AG04450 (cell line): ENCODE data around the gene BLID. TPM values are rescaled to one million over a fixed set of nuclear protein-coding genes. Genes with fewer than 3 reads are reported as not detected.

ENCODE experiments used
- CTCF ChIA-PET: fragments of 300-600, 350-600 bp; formaldehyde crosslinking; extraction: SDS; loops from one replicate; lab custom pipeline; 2022; ENCODE audit warnings: antibody characterized with exemption, inconsistent platforms; lab: Charles Lee
- POLR2A ChIA-PET: fragments of 350-600 bp; formaldehyde crosslinking; extraction: SDS; loops from one replicate; lab custom pipeline; 2021; ENCODE audit warnings: antibody characterized with exemption, inconsistent platforms; lab: Yijun Ruan, JAX
- DNase-seq: peaks from one replicate; pipeline ENCODE4 v3.0.0-alpha.2; 2011; ENCODE audit warnings: low read depth, low spot score
- H3K27ac ChIP-seq: one replicate; pipeline ENCODE4 v1.5.1; 2012; ENCODE audit warnings: low read depth, low read length, control low read depth
- H3K27me3 ChIP-seq: one replicate; pipeline ENCODE4 v1.6.0; 2012; ENCODE audit warnings: low read length; ENCODE audit not compliant: control insufficient read depth, insufficient read depth
- H3K4me3 ChIP-seq: 2 replicates; pipeline ENCODE4 v1.5.1; 2011; ENCODE audit warnings: mild to moderate bottlenecking, low read depth, low read length, control low read depth
- H3K9me3 ChIP-seq: 2 replicates; pipeline ENCODE4 v1.5.1; 2012; ENCODE audit warnings: low read length; ENCODE audit not compliant: control insufficient read depth, insufficient read depth
- CTCF ChIP-seq: IDR thresholded peaks from 2 replicates; pipeline ENCODE4 v1.5.1; 2011; ENCODE audit warnings: low read depth, low read length, control low read depth, inconsistent platforms
- polyA plus RNA-seq: library from polyadenylated mRNA; depleted of rRNA; stranded (reverse); fragments of >200 nt; gene quantifications from 2 replicates; pipeline ENCODE4 v1.2.3, GENCODE V29; 2011

The BLID gene
- polyA plus RNA-seq, 1 experiment = 0.94 TPM

- no peaks in the 10 kb centered on the region for H3K27me3 ChIP-seq
- no peak for DNase-seq
- H3K9me3 ChIP-seq = no peaks in the 10 kb centered on the region
- no peak for TF ChIP-seq CTCF
- ChIA-PET CTCF (interaction anchor here (0.6 to 5.9 kb wide), 5 partner anchors 105 to 443 kb away, joined by 3 to 37 read pairs (median 4); no protein-coding TSS in a partner anchor), POLR2A (interaction anchor here (0.7 to 1.2 kb wide), 3 partner anchors 22 to 83 kb away, joined by 3 to 4 read pairs (median 3); no protein-coding TSS in a partner anchor)
- H3K4me3 ChIP-seq = peak overlapping the region; percentile 79
- peak overlapping the region; percentile 79 for H3K27ac ChIP-seq
These were observed 18.5 kb downstream of the BLID start for GRCh38 chr11:122097419-122098001.

DNA sequence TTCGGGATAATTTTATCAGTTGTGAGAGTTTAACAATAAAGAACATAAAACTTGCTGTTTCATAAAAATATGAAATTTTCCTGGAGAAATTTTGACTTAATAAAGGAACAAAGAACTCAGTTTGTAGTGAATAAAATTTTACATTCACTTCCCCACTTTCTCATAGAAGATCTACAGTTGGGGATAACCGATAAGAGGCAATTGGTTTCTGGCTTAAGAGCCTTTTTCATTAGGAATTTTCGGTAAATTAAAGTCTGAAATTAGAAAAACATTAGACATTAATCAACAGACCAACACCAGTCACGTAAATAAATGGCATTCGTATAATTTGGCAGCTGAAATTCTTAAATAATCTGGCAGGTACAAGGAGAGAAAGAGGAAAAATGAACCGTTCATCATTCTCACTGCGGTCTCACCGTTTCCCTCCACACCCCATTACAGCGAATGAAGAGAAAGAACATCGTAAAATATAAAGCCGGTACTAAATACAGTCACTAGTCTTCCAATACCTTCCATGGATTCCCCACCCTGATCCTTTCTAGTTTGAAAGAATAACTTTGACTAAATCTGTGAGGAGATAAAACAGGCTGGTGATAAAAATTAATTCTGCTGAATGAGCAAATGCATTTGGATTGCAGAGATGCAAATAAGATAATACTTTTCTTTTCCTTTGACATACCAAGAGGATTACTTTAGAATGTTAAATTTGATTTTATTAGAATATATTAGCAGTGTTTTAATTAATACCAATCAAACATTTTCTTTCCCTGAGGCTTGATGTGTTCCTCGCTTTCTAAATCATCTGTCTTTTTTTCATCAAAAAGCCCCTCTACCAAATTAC is 19.5 kb downstream of the BLID start:
- no peak for TF ChIP-seq CTCF
- H3K27ac ChIP-seq = no peak overlapping the region
- POLR2A ChIA-PET = no interaction called here
- CTCF ChIA-PET = interaction anchor here (1.0 to 5.9 kb wide), 4 partner anchors 106 to 442 kb away, joined by 3 to 37 read pairs (median 5); no protein-coding TSS in a partner anchor
- no peak for DNase-seq
- H3K9me3 ChIP-seq = no peaks in the 10 kb centered on the region
- peak overlapping the region; percentile 79 for H3K4me3 ChIP-seq
- no peaks in the 10 kb centered on the region for H3K27me3 ChIP-seq

DNA sequence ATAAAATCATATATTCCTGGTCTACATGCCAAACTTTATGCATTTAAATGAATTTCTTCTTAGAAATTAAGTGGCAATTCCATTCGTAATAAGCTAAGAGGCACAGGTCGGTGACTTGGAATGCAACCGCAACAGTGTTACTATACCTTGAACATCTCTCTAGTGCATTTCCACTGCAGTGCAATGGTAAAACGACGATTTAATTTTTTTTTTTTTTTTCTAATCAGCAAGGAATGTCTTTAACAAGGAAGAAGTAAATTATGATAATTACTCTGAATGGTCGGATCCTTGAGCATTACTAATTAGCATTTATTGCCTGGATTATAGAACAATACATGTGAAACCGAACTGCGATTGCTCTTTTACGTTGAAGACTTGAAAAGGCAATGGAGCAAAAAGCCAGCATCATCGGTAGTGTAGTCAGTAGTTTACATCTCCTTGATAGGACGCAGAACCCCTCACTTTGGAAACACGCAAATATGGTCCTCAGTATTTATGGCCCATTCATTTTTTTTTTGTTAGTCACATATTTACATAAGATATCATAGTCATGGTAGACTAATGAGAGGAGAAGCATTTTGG is 20.2 kb downstream of the BLID start:
- CTCF ChIA-PET = interaction anchor here (1.8 to 5.9 kb wide), 2 partner anchors 108 to 441 kb away, joined by 6 to 37 read pairs; no protein-coding TSS in a partner anchor
- Histone ChIP-seq H3K27ac (no peak overlapping the region), H3K4me3 (peak overlapping the region; percentile 23), H3K27me3 (no peaks in the 10 kb centered on the region), H3K9me3 (no peaks in the 10 kb centered on the region)
- DNase-seq = no peak
- TF ChIP-seq CTCF = no peak
- POLR2A ChIA-PET = interaction anchor here (0.7 kb wide), 1 partner anchor 192 kb away, joined by 7 read pairs; no protein-coding TSS in a partner anchor

GRCh38 chr11:122094836-122095235 is 21.2 kb downstream of the BLID start:
- CTCF ChIA-PET = interaction anchor here (1.8 to 5.9 kb wide), 3 partner anchors 13 to 440 kb away, joined by 5 to 37 read pairs (median 6); no protein-coding TSS in a partner anchor
- Histone ChIP-seq H3K27me3 (no peaks in the 10 kb centered on the region), H3K27ac (no peak overlapping the region), H3K9me3 (no peaks in the 10 kb centered on the region), H3K4me3 (no peak overlapping the region)
- no peak for DNase-seq
- POLR2A ChIA-PET = interaction anchor here (1.1 kb wide), 1 partner anchor 71 kb away, joined by 3 read pairs; no protein-coding TSS in a partner anchor
- no peak for TF ChIP-seq CTCF
